ENCODE measurements around the gene RPL36. TPM values are rescaled to one million over a fixed set of nuclear protein-coding genes. Genes with fewer than 3 reads are reported as not detected.
"Not testable (repeated sequence)": the region's sequence is repeated elsewhere in the genome, so short reads cannot be mapped to it uniquely, and the experiment has no call there.

The RPL36 gene
- total RNA-seq, 1 donor from 2014 or later = 554 TPM

GRCh38 chr19:5707576-5708575 lies 17.8 kb downstream of the RPL36 start:
- no peak for DNase-seq

DNA sequence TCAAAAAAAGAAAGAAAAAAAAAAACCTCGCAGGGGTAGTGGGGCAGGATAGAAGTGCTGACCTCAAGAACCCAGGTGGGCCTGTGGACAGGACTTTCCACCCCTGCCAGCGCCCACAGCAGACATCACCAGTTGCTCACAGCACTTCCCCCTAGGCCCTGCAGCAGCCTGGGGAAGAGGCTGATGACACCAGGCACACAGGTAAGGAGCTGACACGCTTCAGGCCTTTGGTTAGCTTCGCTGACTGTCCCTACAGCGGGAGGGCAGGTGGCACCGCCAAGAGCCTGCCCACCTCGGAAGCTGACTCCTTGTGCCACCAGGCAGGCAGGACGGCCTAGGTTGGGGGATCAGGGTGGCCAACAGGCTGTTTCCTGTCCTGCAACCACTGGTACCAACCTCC lies 20.9 kb downstream of the RPL36 start:
- DNase-seq = no peak

DNA sequence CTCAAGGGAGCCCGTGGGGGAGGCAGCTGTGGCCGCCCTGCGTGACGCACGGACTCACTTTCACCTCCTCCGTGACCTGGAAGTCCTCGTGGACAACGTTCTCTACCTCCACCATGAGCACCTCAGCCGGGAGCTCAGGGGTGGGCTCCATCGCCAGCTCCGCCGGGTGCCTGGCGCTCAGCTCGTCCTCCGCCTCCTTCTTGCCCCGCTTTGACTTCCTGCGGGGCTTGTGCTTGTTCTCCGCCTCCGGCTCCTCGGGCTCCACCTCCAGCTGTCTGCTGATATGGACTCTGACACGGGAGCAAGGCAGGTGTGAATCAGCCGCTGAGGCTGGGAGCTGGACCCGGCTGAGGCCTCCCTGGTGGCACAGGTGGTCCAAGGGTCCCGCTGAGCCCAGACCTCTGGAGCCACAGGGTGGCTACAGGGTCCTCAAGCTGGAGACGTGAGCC lies 21.6 kb downstream of the RPL36 start:
- no peak for DNase-seq

DNA sequence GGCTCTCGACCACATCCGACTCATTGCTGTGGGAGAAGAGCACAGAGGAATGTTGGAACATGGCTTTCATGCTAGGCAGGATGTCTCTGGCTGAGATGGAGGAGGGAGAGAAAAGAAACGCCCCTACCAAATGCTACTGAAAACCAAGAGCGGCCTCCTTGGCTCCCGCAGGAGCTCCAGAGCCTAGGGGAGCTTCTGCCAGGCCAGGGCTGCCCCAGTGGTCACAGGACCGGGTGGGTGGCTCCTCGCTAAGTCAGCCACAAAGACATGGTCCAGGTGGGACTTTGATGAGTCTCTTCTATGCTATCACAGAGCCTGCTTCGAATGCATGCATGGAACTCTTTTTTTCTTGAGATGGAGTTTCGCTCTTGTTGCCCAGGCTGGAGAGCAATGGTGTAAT lies 23.1 kb downstream of the RPL36 start:
- DNase-seq = no peak

- no peak for DNase-seq
These were observed 24.7 kb downstream of the RPL36 start for GRCh38 chr19:5714816-5715215.

DNA sequence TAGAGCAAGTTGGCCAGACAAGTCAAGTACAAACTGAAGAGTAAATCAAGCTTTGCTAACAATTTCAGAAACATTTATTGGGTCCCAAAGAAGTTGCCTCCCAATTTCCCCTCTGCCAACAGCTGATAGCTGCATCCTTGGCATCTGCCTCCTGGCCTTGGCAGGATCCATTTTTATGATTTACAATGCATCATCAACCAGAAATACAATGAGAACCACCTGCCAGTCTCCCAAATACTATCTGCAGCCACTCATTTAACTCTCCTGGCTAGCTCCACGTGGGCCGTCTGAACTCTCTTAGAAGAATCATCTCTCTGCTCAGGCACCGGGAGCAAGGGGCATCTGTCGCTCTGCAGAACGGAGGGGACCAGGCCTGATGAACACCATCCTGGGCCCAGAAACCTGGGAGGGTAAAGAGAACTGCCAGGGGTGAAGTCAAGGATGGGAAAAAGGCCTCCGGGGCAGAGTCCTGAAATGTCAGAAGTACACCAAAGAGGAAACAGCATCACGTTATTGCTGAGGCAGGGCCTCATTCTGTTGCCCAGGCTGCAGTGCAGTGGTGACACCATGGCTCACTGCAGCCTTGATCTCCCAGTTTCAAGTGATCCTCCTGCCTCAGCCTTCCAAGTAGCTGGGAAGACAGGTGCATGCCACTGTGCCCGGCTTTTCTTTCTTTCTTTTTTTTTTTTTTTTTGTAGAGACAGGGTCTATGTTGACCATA lies 27.3 kb downstream of the RPL36 start:
- no peak for DNase-seq

DNA sequence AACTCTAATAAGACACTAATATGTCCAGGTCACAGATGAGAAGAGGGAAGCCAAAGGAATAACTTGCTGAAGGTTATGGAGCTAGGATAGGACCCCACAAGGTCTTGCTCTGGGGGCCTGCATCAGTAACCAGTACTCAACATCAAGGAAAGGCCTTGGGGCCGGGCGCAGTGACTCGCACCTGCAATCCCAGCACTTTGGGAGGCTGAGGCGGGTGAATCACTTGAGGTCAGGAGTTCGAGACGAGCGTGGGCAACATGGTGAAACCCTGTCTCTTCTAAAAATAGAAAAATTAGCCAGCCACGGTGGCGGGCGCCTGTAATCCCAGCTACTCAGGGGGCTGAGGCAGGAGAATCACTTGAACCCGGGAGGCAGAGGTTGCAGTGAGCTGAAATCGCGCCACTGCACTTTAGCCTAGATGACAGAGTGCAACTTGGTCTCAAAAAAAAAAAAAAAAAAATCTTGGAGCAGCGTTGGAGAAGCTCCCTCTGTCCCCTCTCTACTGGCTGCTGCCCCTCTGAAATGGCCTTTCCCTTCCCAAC lies 28.0 kb downstream of the RPL36 start:
- no peak for DNase-seq

GRCh38 chr19:5718579-5719273 lies 28.6 kb downstream of the RPL36 start:
- peak; percentile 62 for DNase-seq

- DNase-seq = peak; percentile 31
These were observed 29.3 kb downstream of the RPL36 start for GRCh38 chr19:5719274-5719960.

GRCh38 chr19:5719961-5720790 lies 30.1 kb downstream of the RPL36 start, which contains the start of the genes CATSPERD and LONP1:
Gene CATSPERD (plus strand): TSS chr19:5720637. CDS start chr19:5720738, 101 bp downstream.
Gene LONP1 (minus strand): TSS chr19:5720146. CDS start chr19:5720132, 14 bp downstream.
- peak; percentile 99 for DNase-seq

DNA sequence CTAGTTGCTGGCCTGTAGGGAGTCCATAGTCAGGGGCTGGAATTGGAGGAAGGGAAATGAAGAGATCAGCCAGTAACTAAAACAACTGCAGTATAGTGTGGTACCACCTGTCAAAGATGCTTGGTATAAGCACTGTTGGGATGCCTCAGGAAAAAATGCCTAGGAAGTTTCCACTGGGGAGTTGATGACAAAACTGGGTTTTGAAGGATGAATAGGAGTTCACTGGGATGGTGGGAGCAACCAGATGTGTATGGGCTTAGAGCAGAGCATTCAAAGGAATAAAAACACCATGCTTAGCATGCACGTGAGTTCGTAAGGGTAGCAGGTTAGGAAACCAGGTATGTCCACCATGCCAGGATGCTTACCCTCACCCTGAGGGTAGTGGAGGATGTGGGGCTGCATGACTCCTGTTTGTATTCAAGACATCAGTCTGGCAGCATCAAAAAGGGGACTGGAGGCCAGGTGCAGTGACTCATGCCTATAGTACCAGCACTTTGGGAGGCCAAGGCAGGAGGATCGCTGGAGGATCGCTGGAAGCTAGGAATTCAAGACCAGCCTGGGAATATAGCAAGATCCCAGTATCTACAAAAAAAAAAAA lies 37.5 kb downstream of the RPL36 start:
- DNase-seq = no peak

- DNase-seq = not testable (repeated sequence)
These were observed 43.1 kb downstream of the RPL36 start for GRCh38 chr19:5733172-5733571.

GRCh38 chr19:5738423-5738822 lies 48.3 kb downstream of the RPL36 start:
- DNase-seq = no peak

Other genes starting within 250 kb of the RPL36 start
- gene ZNRF4, start 234.9 kb upstream of the RPL36 start, total RNA-seq = not detected in 2 replicates
- gene TINCR, start 122.3 kb upstream of the RPL36 start, total RNA-seq = under 0.01 TPM in 1 of 2 replicates, not detected in the other
- gene SAFB2, start 67.5 kb upstream of the RPL36 start, total RNA-seq = 33.4 and 47.5 TPM in 2 replicates
- gene SAFB, start 67.2 kb upstream of the RPL36 start, total RNA-seq = 56.0 and 60.1 TPM in 2 replicates
- 13.4 and 22.3 TPM in 2 replicates for gene MICOS13, start 9.8 kb upstream of the RPL36 start, total RNA-seq
- 7.4 and 9.7 TPM in 2 replicates for gene HSD11B1L, start 9.3 kb upstream of the RPL36 start, total RNA-seq
- 73.7 and 89.9 TPM in 2 replicates for gene LONP1, start 29.9 kb downstream of the RPL36 start, total RNA-seq
- not detected in 2 replicates for gene CATSPERD, start 30.3 kb downstream of the RPL36 start, total RNA-seq
- gene PRR22, start 94.5 kb downstream of the RPL36 start, total RNA-seq = 0.51 TPM in 2 replicates
- 21.8 and 38.9 TPM in 2 replicates for gene DUS3L, start 100.9 kb downstream of the RPL36 start, total RNA-seq
- 0.42 and 0.85 TPM in 2 replicates for gene NRTN, start 114.8 kb downstream of the RPL36 start, total RNA-seq
- not detected in 2 replicates for gene FUT6, start 149.4 kb downstream of the RPL36 start, total RNA-seq
- gene FUT3, start 161.2 kb downstream of the RPL36 start, total RNA-seq = not detected in 2 replicates
- not detected in 2 replicates for gene FUT5, start 180.2 kb downstream of the RPL36 start, total RNA-seq
- 283 and 366 TPM in 2 replicates for gene NDUFA11, start 213.5 kb downstream of the RPL36 start, total RNA-seq
- gene VMAC, start 214.6 kb downstream of the RPL36 start, total RNA-seq = 6.0 and 8.5 TPM in 2 replicates
- gene CAPS, start 224.0 kb downstream of the RPL36 start, total RNA-seq = 2.6 and 3.7 TPM in 2 replicates

All from dermis blood vessel endothelial cell (primary cell).